ENCODE results near the gene RPS10. TPM values are rescaled to one million over a fixed set of nuclear protein-coding genes. Genes with fewer than 3 reads are reported as not detected.

The RPS10 gene
- total RNA-seq, 2 experiments from 2014 or later, result 1,714 to 2,938 TPM

GRCh38 chr6:34393966-34394305 is 31.9 kb downstream of the RPS10 start:
- H3K79me2 ChIP-seq (ENCODE audit: insufficient read depth, low read depth, low read length), result peaks cover 41% of the 10 kb centered on the region
- 0 out of 2 replicates have a peak, but pooled peaks cover 4% of the 10 kb centered on the region for H4K20me1 ChIP-seq (ENCODE audit: insufficient read depth, low read length)
- ChIA-PET POLR2A (no interaction called here), CTCF (ENCODE audit: unreplicated experiment) (no interaction called here)
- DNase-seq (ENCODE audit: low spot score), result no peak
- H3K9me2 ChIP-seq (ENCODE audit: insufficient read depth, low read length), result no peaks in the 10 kb centered on the region
- peaks cover 6% of the 10 kb centered on the region for H3K36me3 ChIP-seq (ENCODE audit: insufficient read depth, low read length)
- no TSS peak for BruUV-seq (replicated peaks)
- no peak for TF ChIP-seq CTCF (conservative IDR thresholded peaks at IDR 0.05; ENCODE audit: low read length)
- TF ChIP-seq EZH2phosphoT487 (IDR thresholded peaks at IDR 0.05; ENCODE audit: borderline replicate concordance, low read depth, low read length), result no peak
- intact Hi-C loops (cut with micrococcal nuclease; ENCODE audit: unreplicated experiment), result loop anchor here (2.0 kb wide), 2 partner anchors 77 to 145 kb away; partner anchors contain the start of gene SMIM29
- H3K27ac ChIP-seq (ENCODE audit: low read depth, low read length, poor library complexity, severe bottlenecking), result peak overlapping the region; percentile 73
- H3K4me1 ChIP-seq (ENCODE audit: insufficient read depth, low read length, poor library complexity, severe bottlenecking), result peaks cover 23% of the 10 kb centered on the region
- H3K9me3 ChIP-seq (ENCODE audit: low read length), result peaks cover 7% of the 10 kb centered on the region; the same call in 1 of the 2 replicates
- peak overlapping the region; percentile 98 for H3K4me2 ChIP-seq (ENCODE audit: low read length)
- H3K4me3 ChIP-seq (ENCODE audit: low read depth, low read length, poor library complexity, severe bottlenecking), result peak overlapping the region; percentile 85
- peak overlapping the region; percentile 93; the same call in 1 of the 2 replicates for H2AFZ ChIP-seq (ENCODE audit: low read length)

GRCh38 chr6:34393191-34393965 is 32.5 kb downstream of the RPS10 start:
- Histone ChIP-seq H3K27ac (ENCODE audit: low read depth, low read length, poor library complexity, severe bottlenecking) (peak overlapping the region; percentile 73), H3K4me2 (ENCODE audit: low read length) (peak overlapping the region; percentile 98), H3K36me3 (ENCODE audit: insufficient read depth, low read length) (peaks cover 12% of the 10 kb centered on the region), H4K20me1 (ENCODE audit: insufficient read depth, low read length) (0 out of 2 replicates have a peak, but pooled peaks cover 4% of the 10 kb centered on the region), H3K9me2 (ENCODE audit: insufficient read depth, low read length) (no peaks in the 10 kb centered on the region), H3K79me2 (ENCODE audit: insufficient read depth, low read depth, low read length) (peaks cover 46% of the 10 kb centered on the region), H3K4me1 (ENCODE audit: insufficient read depth, low read length, poor library complexity, severe bottlenecking) (peaks cover 23% of the 10 kb centered on the region), H3K4me3 (ENCODE audit: low read depth, low read length, poor library complexity, severe bottlenecking) (peak overlapping the region; percentile 85), H3K9me3 (ENCODE audit: low read length) (peaks cover 7% of the 10 kb centered on the region; the same call in 1 of the 2 replicates), H2AFZ (ENCODE audit: low read length) (peak overlapping the region; percentile 93)
- intact Hi-C loops (cut with micrococcal nuclease; ENCODE audit: unreplicated experiment), result loop anchor here (2.0 kb wide), 2 partner anchors 77 to 145 kb away; partner anchors contain the start of gene SMIM29
- no peak for TF ChIP-seq CTCF (conservative IDR thresholded peaks at IDR 0.05; ENCODE audit: low read length)
- TF ChIP-seq EZH2phosphoT487 (IDR thresholded peaks at IDR 0.05; ENCODE audit: borderline replicate concordance, low read depth, low read length), result no peak
- CTCF ChIA-PET (ENCODE audit: unreplicated experiment), result no interaction called here
- POLR2A ChIA-PET, result interaction anchor here (0.7 kb wide), 1 partner anchor 200 kb away, joined by 3 read pairs; no protein-coding TSS in a partner anchor
- DNase-seq (ENCODE audit: low spot score), result peak; percentile 81
- BruUV-seq (replicated peaks), result TSS peak; percentile 81

Measured in OCI-LY7 (cell line).